ENCODE results near the gene C5orf34. TPM values are rescaled to one million over a fixed set of nuclear protein-coding genes. Genes with fewer than 3 reads are reported as not detected.

The C5orf34 gene
- total RNA-seq, 1 experiment from 2014 or later: 9.4 TPM

Other genes starting within 250 kb of the C5orf34 start
- gene HMGCS1, start 201.7 kb downstream of the C5orf34 start, total RNA-seq (2021): 176 to 199 TPM (median 178 TPM) in 3 replicates
- 1.4 to 2.2 TPM (median 1.9 TPM) in 3 replicates for gene CCL28, start 102.8 kb downstream of the C5orf34 start, total RNA-seq (2021)
- 6.0 to 6.6 TPM (median 6.4 TPM) in 3 replicates for gene TMEM267, start 31.3 kb downstream of the C5orf34 start, total RNA-seq (2021)
- 82.5 to 85.2 TPM (median 83.5 TPM) in 3 replicates for gene PAIP1, start 41.9 kb upstream of the C5orf34 start, total RNA-seq (2021)
- 32.0 to 37.6 TPM (median 33.1 TPM) in 3 replicates for gene NNT, start 88.0 kb upstream of the C5orf34 start, total RNA-seq (2021)